Transverse colon (tissue), 4 donors: ENCODE results near the gene KIAA1958. TPM values are rescaled to one million over a fixed set of nuclear protein-coding genes. Genes with fewer than 3 reads are reported as not detected.

Experiments used
- DNase-seq: peaks from one replicate; pipeline ENCODE4 v3.0.0-alpha.2; 2019
- H3K27ac ChIP-seq, 4 donors: fragments of 200-600 bp; sonication (generic); 2 replicates each; pipeline ENCODE4 v1.5.1; 2016 to 2018; ENCODE audit warnings: inconsistent platforms in 4 of 4
- H3K27me3 ChIP-seq: fragments of 200-600 bp; sonication (generic); 2 replicates; pipeline ENCODE4 v1.5.1; 2017; ENCODE audit warnings: inconsistent platforms
- H3K36me3 ChIP-seq, 4 donors: fragments of 200-600 bp; sonication (generic); 2 replicates each; pipeline ENCODE4 v1.5.1; 2017 to 2019; ENCODE audit warnings: inconsistent platforms in 4 of 4
- H3K4me1 ChIP-seq, 4 donors: fragments of 200-600 bp; sonication (generic); 2 replicates each; pipeline ENCODE4 v1.5.1; 2017 to 2020; ENCODE audit warnings: inconsistent platforms in 4 of 4
- H3K4me3 ChIP-seq, 4 donors: fragments of 200-600 bp; sonication (generic); 1 replicate in 1 of 4; 2 replicates in 3 of 4; pipeline versions ENCODE4 v1.5.1 to v1.6.1; 2017 to 2019; ENCODE audit warnings: inconsistent platforms in 4 of 4
- H3K9me3 ChIP-seq, 2 donors: fragments of 200-600 bp; sonication (generic); 2 replicates each; pipeline ENCODE4 v1.5.1; 2017 to 2019; ENCODE audit warnings: inconsistent platforms in 2 of 2
- EP300 ChIP-seq: sonication (generic); formaldehyde crosslinking; IDR thresholded peaks from one replicate; pipeline ENCODE4 v1.6.1; 2017; ENCODE audit warnings: antibody characterized with exemption, low read depth
- POLR2A ChIP-seq: fragments of 450-650 bp; IDR thresholded peaks from one replicate; pipeline ENCODE4 v1.6.1; 2016; ENCODE audit warnings: antibody characterized with exemption, mild to moderate bottlenecking, moderate library complexity
- POLR2AphosphoS5 ChIP-seq, 3 donors: sonication (generic); formaldehyde crosslinking; IDR thresholded peaks; one replicate each; pipeline ENCODE4 v1.6.1; 2016; ENCODE audit warnings: antibody characterized with exemption in 3 of 3
- whole genome bisulfite sequencing, 2 donors: methylation state at CpG; one replicate each; pipeline ENCODE4 v1.1.5; 2018; ENCODE audit warnings: low coverage in 1 of 2; 5-methylcytosine and 5-hydroxymethylcytosine counted together
- in situ Hi-C, 4 donors: fragments of 200-750 bp; cut with MboI; loops; one replicate each; pipeline versions ENCODE4 v1.15.0 to v1.15.1; 2017; ENCODE audit warnings: low sequenced_read_pairs in 3 of 4, low pct_ligation_motif_present in 1 of 4, low pct_unique_long_range_greater_than_20kb in 1 of 4
- intact Hi-C: fragments of 100-400 bp; cut with DNase I; formaldehyde crosslinking; loops from one replicate; pipeline ENCODE4 v1.15.1; 2023; ENCODE audit warnings: low total_unique reads
- total RNA-seq, 4 donors: library from RNA; depleted of rRNA; stranded (reverse); fragments of >200 nt; gene quantifications; one replicate each; pipeline ENCODE4 v1.1.0, GENCODE V29; 2016
- TF ChIP-seq, protein P1 (sequence below), 5 experiments: fragments of 200-600 bp in 3 of 5; fragments of 450-650 bp in 2 of 5; sonication (generic) in 3 of 5; IDR thresholded peaks; 1 replicate in 2 of 5; 2 replicates in 3 of 5; pipeline ENCODE4 v1.5.1; 2016 to 2017; ENCODE audit warnings: antibody characterized with exemption in 5 of 5, inconsistent platforms in 3 of 5, mild to moderate bottlenecking in 2 of 5, moderate library complexity in 1 of 5

The KIAA1958 gene
- total RNA-seq, 4 donors from 2014 or later: 5.0 to 12.4 (median 9.4) TPM

DNA sequence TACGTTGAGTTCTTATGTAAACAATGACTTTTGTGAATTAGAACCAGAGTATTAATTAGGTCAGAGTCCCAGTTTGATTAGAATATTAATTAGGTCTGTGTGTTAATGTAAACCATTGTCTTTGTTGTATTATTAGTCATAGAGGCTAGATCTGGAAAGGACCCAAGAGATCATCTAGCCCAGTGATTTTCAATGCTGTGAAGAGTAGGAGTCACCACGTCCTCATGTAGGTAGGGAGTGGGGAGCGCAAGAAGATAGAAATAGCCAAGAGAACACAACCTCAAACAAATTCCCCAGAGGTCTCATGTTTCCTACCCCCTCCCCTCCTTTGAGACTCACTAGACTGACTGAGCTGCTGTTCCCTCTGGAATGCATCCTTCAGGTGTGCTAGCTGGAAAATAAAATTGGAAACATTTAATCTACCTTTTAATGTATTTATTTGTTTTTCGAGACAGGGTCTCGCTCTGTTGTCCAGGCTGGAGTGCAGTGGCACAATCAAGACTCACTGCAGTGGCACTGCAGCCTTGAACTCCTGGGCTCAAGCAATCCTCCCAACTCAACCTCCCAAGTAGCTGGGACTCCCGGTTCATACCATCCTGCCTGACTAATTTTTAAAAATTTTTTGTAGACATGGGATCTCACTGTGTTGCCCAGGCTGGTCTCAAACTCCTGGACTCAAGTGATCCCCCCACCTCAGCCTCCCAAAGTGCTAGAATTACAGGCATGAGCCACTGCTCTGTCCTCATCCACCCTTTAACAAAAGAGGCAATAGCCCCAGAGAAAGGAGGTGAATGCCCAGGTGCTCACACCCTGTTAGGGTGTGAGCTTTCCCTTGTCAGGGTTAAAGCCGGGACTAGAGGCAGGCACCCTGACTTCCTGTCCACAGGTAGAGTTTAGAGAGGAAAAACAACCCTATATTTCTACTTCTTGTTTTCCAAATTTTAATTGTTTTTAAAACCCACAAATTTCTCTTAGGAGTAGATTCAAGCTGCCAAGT lies 138.4 kb downstream of the KIAA1958 start:
- in situ Hi-C loops: no loop called here
- TF ChIP-seq POLR2AphosphoS5 (IDR thresholded peaks at IDR 0.05) (no peak), POLR2A (no peak), EP300 (no peak)
- TF ChIP-seq, protein P1, sequence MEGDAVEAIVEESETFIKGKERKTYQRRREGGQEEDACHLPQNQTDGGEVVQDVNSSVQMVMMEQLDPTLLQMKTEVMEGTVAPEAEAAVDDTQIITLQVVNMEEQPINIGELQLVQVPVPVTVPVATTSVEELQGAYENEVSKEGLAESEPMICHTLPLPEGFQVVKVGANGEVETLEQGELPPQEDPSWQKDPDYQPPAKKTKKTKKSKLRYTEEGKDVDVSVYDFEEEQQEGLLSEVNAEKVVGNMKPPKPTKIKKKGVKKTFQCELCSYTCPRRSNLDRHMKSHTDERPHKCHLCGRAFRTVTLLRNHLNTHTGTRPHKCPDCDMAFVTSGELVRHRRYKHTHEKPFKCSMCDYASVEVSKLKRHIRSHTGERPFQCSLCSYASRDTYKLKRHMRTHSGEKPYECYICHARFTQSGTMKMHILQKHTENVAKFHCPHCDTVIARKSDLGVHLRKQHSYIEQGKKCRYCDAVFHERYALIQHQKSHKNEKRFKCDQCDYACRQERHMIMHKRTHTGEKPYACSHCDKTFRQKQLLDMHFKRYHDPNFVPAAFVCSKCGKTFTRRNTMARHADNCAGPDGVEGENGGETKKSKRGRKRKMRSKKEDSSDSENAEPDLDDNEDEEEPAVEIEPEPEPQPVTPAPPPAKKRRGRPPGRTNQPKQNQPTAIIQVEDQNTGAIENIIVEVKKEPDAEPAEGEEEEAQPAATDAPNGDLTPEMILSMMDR (IDR thresholded peaks at IDR 0.05): no peak

DNA sequence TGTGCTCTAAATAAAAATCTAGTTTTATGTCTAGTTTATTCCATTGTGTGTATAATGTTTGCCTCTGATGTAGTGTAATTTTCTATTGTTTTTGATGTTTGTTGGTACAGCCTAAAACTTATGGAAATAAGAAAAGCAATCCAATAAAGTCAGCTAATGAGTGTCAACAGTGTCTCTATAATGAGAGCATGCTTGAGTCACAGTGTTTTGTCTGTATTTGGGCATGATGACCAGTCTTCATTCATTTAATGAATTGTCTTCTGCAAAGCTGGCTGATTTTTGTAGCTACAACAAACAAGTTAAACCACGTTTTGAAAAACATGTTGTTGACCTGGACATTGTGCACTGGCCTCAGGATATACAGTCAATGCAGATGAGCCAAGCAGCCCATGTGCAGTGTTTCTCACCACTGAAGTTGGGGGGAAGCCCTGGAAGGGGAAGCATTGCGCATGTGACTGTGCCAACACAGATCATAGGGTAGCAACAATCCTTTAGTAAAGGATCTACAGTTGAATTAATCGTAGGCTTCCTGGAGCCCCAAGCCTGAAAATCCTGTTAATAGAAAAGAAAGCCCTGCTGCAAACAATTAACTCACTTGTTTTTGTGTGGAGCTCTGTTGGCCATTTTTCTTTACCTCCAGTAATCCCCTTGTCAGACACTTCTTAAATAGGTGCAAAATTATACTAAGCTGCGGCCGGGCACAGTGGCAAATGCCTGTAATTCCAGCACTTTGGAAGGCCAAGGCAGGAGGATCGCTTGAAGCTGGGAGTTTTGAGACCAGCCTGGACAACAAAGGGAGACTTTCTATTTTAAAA lies 143.3 kb downstream of the KIAA1958 start:
- no peaks in the 10 kb centered on the region for H3K9me3 ChIP-seq
- no peaks in the 10 kb centered on the region for H3K4me1 ChIP-seq
- no peak overlapping the region for H3K27ac ChIP-seq
- in situ Hi-C loops: no loop called here
- no peak for TF ChIP-seq POLR2AphosphoS5 (IDR thresholded peaks at IDR 0.05)
- no peak for TF ChIP-seq EP300
- no peak for TF ChIP-seq POLR2A
- TF ChIP-seq, protein P1 (IDR thresholded peaks at IDR 0.05): no peak
- no peaks in the 10 kb centered on the region for H3K36me3 ChIP-seq
- H3K27me3 ChIP-seq: no peaks in the 10 kb centered on the region
- H3K4me3 ChIP-seq: no peak overlapping the region
- 86 to 91% methylated on average over 4 to 6 of the region's 6 CpGs for WGBS, 2 donors
- DNase-seq: no peak
- intact Hi-C loops: no loop called here

More for the DNA sequence above, 138.4 kb downstream of the KIAA1958 start:
- H3K36me3 ChIP-seq: no peaks in the 10 kb centered on the region
- no peak overlapping the region for H3K27ac ChIP-seq
- H3K9me3 ChIP-seq: no peaks in the 10 kb centered on the region
- 89 to 95% methylated on average over 7 of the region's 7 CpGs for WGBS, 2 donors
- no peaks in the 10 kb centered on the region for H3K4me1 ChIP-seq
- no peak overlapping the region for H3K4me3 ChIP-seq
- DNase-seq: no peak
- intact Hi-C loops: no loop called here
- H3K27me3 ChIP-seq: no peaks in the 10 kb centered on the region

DNA sequence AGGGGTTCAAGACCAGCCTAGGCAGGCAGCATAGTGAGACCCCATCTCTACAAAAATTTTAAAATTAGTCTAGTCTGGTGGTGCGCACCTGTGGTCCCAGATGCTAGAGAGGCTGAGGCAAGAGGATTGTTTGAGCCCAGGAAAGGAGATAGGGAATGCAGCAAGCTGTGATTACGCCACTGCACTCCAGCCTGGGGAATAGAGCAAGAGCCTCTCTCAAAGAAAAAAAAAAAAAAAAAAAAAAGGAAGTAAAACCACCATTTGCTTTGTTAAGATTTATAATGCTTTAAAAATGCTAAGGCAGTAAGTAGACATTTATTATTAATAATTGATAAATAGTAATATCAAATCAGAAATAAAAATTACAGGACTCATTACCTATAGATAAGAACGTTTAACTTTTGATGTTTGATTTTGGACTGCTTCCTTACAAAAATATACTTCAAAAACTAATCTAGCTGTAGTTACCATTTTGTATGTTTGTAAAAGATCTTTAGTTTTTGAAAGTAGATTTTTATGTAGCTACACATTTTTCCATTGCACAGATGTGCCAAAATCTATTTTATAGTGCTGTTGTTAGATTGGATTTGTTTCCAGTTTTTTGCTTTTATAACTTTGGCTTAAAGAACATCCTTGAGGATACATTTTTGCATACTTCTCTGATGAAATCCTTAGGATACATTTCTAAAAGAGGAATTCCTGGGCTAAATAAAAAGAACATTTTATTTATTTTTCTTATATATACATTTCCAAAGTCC lies 144.9 kb downstream of the KIAA1958 start:
- Histone ChIP-seq H3K4me1 (no peaks in the 10 kb centered on the region), H3K27me3 (no peaks in the 10 kb centered on the region), H3K27ac (no peak overlapping the region), H3K9me3 (no peaks in the 10 kb centered on the region), H3K4me3 (no peak overlapping the region), H3K36me3 (no peaks in the 10 kb centered on the region)
- intact Hi-C loops (no loop called here), in situ Hi-C loops (no loop called here)
- no peak for DNase-seq
- 39 to 76% methylated on average over 1 to 3 of the region's 3 CpGs for WGBS, 2 donors
- TF ChIP-seq POLR2A: no peak

DNA sequence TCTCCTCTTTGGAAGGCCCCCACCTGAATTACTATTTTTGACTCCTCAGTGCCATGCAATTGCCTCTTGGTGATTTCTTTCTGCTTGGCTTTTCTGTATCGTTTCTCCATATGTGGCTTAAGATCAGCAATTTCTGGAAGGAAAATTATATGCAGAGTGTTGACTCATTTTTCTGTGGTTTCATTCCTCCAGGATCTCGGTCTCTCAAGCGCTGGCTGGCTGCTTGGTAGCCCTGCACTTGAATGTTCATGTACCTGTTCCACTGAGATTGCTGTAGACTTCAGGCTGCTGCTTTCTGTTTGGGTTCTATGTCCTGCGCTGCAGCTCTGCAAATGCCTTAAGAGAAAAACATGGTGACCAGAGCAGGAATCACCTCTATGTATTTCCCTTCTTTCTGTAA lies 153.7 kb downstream of the KIAA1958 start:
- H3K4me3 ChIP-seq: no peak overlapping the region
- H3K4me1 ChIP-seq: no peaks in the 10 kb centered on the region
- WGBS, 2 donors: 89 to 100% methylated on average over 1 to 4 of the region's 4 CpGs
- H3K9me3 ChIP-seq: peaks cover 0 to 4% of the 10 kb centered on the region in 2 donors
- no peak for DNase-seq
- intact Hi-C loops (no loop called here), in situ Hi-C loops (no loop called here)
- H3K27me3 ChIP-seq: no peaks in the 10 kb centered on the region
- no peak overlapping the region for H3K27ac ChIP-seq
- no peaks in the 10 kb centered on the region for H3K36me3 ChIP-seq
- TF ChIP-seq POLR2AphosphoS5 (IDR thresholded peaks at IDR 0.05) (no peak), EP300 (no peak), POLR2A (no peak)
- TF ChIP-seq, protein P1 (IDR thresholded peaks at IDR 0.05): no peak
